HEK293 (cell line): ENCODE results near the gene B3GNT9.

Source experiments
- KLF1 ChIP-seq: fragments of 450-650 bp; formaldehyde crosslinking; IDR thresholded peaks from 2 replicates; pipeline ENCODE4 v1.5.1; 2016; ENCODE audit warnings: missing biosample characterization, missing genetic modification characterization
- KLF16 ChIP-seq: fragments of 450-650 bp; formaldehyde crosslinking; IDR thresholded peaks from 2 replicates; pipeline ENCODE4 v1.5.1; 2017; ENCODE audit warnings: missing biosample characterization, missing genetic modification characterization
- OVOL3 ChIP-seq: fragments of 450-650 bp; formaldehyde crosslinking; IDR thresholded peaks from 2 replicates; pipeline ENCODE4 v1.5.1; 2016; ENCODE audit warnings: missing biosample characterization, missing genetic modification characterization
- SP7 ChIP-seq: fragments of 450-650 bp; formaldehyde crosslinking; IDR thresholded peaks from 2 replicates; pipeline ENCODE4 v1.5.1; 2016; ENCODE audit warnings: missing biosample characterization, missing genetic modification characterization
- ZFHX2 ChIP-seq: fragments of 450-650 bp; formaldehyde crosslinking; conservative IDR thresholded peaks from 2 replicates; pipeline ENCODE4 v1.5.1; 2016; ENCODE audit warnings: missing biosample characterization, missing genetic modification characterization
- ZFP37 ChIP-seq: fragments of 450-650 bp; formaldehyde crosslinking; IDR thresholded peaks from 2 replicates; pipeline ENCODE4 v1.5.1; 2016; ENCODE audit warnings: missing biosample characterization, missing genetic modification characterization
- ZNF146 ChIP-seq: fragments of 450-650 bp; formaldehyde crosslinking; IDR thresholded peaks from 2 replicates; pipeline ENCODE4 v1.5.1; 2016; ENCODE audit warnings: missing biosample characterization, missing genetic modification characterization
- ZNF169 ChIP-seq: fragments of 450-650 bp; formaldehyde crosslinking; IDR thresholded peaks from 2 replicates; pipeline ENCODE4 v1.5.1; 2016; ENCODE audit warnings: missing biosample characterization, missing genetic modification characterization
- ZNF202 ChIP-seq: fragments of 450-650 bp; formaldehyde crosslinking; IDR thresholded peaks from 2 replicates; pipeline ENCODE4 v1.5.1; 2016; ENCODE audit warnings: missing biosample characterization, missing genetic modification characterization, borderline replicate concordance
- ZNF214 ChIP-seq: fragments of 450-650 bp; formaldehyde crosslinking; IDR thresholded peaks from 2 replicates; pipeline ENCODE4 v1.5.1; 2017; ENCODE audit warnings: missing biosample characterization, mild to moderate bottlenecking, missing genetic modification characterization, borderline replicate concordance
- ZNF23 ChIP-seq: fragments of 450-650 bp; formaldehyde crosslinking; IDR thresholded peaks from 2 replicates; pipeline ENCODE4 v1.5.1; 2016; ENCODE audit warnings: missing biosample characterization, missing genetic modification characterization, borderline replicate concordance
- ZNF248 ChIP-seq: fragments of 450-650 bp; formaldehyde crosslinking; IDR thresholded peaks from 2 replicates; pipeline ENCODE4 v1.5.1; 2017; ENCODE audit warnings: missing biosample characterization, missing genetic modification characterization
- ZNF274 ChIP-seq, 2 experiments: fragments of 200-500 bp in 1 of 2; fragments of 450-650 bp in 1 of 2; sonication (Bioruptor generic) in 1 of 2; formaldehyde crosslinking in 1 of 2; IDR thresholded peaks; 2 replicates each; pipeline versions ENCODE4 v1.5.1 to v1.6.1; 2014 to 2016; ENCODE audit warnings: borderline replicate concordance in 1 of 2, inconsistent platforms in 1 of 2, low read length in 1 of 2, missing biosample characterization in 1 of 2, missing genetic modification characterization in 1 of 2
- ZNF473 ChIP-seq: fragments of 450-650 bp; formaldehyde crosslinking; IDR thresholded peaks from 2 replicates; pipeline ENCODE4 v1.5.1; 2017; ENCODE audit warnings: missing biosample characterization, missing genetic modification characterization
- ZNF544 ChIP-seq: fragments of 450-650 bp; formaldehyde crosslinking; IDR thresholded peaks from 2 replicates; pipeline ENCODE4 v1.5.0; 2017; ENCODE audit warnings: missing biosample characterization, missing genetic modification characterization
- ZNF548 ChIP-seq: fragments of 450-650 bp; formaldehyde crosslinking; IDR thresholded peaks from 2 replicates; pipeline ENCODE4 v1.5.1; 2016; ENCODE audit warnings: missing biosample characterization, missing genetic modification characterization
- ZNF777 ChIP-seq: fragments of 450-650 bp; formaldehyde crosslinking; IDR thresholded peaks from 2 replicates; pipeline ENCODE4 v1.5.1; 2017; ENCODE audit warnings: missing biosample characterization, missing genetic modification characterization, borderline replicate concordance
- ZNF791 ChIP-seq: fragments of 450-650 bp; formaldehyde crosslinking; IDR thresholded peaks from 2 replicates; pipeline ENCODE4 v1.5.1; 2016; ENCODE audit warnings: missing biosample characterization, missing genetic modification characterization
- ZNF843 ChIP-seq: fragments of 450-650 bp; formaldehyde crosslinking; IDR thresholded peaks from 2 replicates; pipeline ENCODE4 v1.5.1; 2016; ENCODE audit warnings: missing biosample characterization, missing genetic modification characterization
- ZXDB ChIP-seq: fragments of 450-650 bp; formaldehyde crosslinking; IDR thresholded peaks from 2 replicates; pipeline ENCODE4 v1.5.1; 2016; ENCODE audit warnings: missing biosample characterization, missing genetic modification characterization
- TF ChIP-seq, protein P1 (sequence below): fragments of 450-650 bp; formaldehyde crosslinking; IDR thresholded peaks from 2 replicates; pipeline ENCODE4 v1.5.1; 2017; ENCODE audit warnings: missing biosample characterization, missing genetic modification characterization
- TF ChIP-seq, protein P2 (sequence below): fragments of 450-650 bp; formaldehyde crosslinking; IDR thresholded peaks from 2 replicates; pipeline ENCODE4 v1.5.1; 2016; ENCODE audit warnings: missing biosample characterization, missing genetic modification characterization
- TF ChIP-seq, protein P3 (sequence below): fragments of 450-650 bp; formaldehyde crosslinking; IDR thresholded peaks from 2 replicates; pipeline ENCODE4 v1.5.1; 2016; ENCODE audit warnings: missing biosample characterization, missing genetic modification characterization
- TF ChIP-seq, protein P4 (sequence below): fragments of 450-650 bp; formaldehyde crosslinking; IDR thresholded peaks from 2 replicates; pipeline ENCODE4 v1.5.1; 2016; ENCODE audit warnings: missing biosample characterization, missing genetic modification characterization
- TF ChIP-seq, protein P5 (sequence below): fragments of 450-650 bp; formaldehyde crosslinking; IDR thresholded peaks from 2 replicates; pipeline ENCODE4 v1.5.1; 2016; ENCODE audit warnings: missing biosample characterization, missing genetic modification characterization
- TF ChIP-seq, protein P6 (sequence below): fragments of 450-650 bp; formaldehyde crosslinking; IDR thresholded peaks from 2 replicates; pipeline ENCODE4 v1.5.1; 2016; ENCODE audit warnings: missing biosample characterization, missing genetic modification characterization
- TF ChIP-seq, protein P7 (sequence below): fragments of 450-650 bp; formaldehyde crosslinking; IDR thresholded peaks from 2 replicates; pipeline ENCODE4 v1.5.1; 2017; ENCODE audit warnings: missing biosample characterization, missing genetic modification characterization

B3GNT9 gene

DNA sequence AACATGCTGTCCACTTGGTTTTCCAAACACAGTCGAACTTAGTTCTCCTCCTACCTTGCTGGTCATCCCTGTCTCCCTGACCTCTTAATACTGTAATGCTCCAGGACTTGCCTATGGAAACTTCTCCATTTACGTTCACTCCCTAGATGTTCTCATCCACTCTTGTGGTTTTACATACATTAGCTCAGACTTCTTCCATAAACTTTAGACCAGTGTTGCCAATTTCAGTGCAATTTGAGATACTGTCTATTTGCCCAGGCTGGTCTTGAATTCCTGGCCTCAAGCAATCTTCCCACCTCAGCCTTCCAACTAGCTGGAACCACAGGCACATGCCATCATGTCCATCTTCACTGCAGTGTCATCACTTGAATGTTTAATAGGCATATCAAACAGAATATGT lies 31.5 kb upstream of the B3GNT9 start (continued):
- no peak for TF ChIP-seq KLF1 (tag by site-specific recombination)
- TF ChIP-seq ZFP37: no peak
- TF ChIP-seq ZNF202 (tag by site-specific recombination): no peak
- TF ChIP-seq ZNF777 (tag by site-specific recombination): no peak
- TF ChIP-seq SP7: 0 out of 2 replicates have a peak, but pooled peaks have one; percentile 16
- TF ChIP-seq ZNF274 (IDR thresholded peaks at IDR 0.05; ENCODE audit: low read length): no peak
- TF ChIP-seq ZNF274 (tag by site-specific recombination; IDR thresholded peaks at IDR 0.05; ENCODE audit: borderline replicate concordance): no peak
- TF ChIP-seq, protein P1, sequence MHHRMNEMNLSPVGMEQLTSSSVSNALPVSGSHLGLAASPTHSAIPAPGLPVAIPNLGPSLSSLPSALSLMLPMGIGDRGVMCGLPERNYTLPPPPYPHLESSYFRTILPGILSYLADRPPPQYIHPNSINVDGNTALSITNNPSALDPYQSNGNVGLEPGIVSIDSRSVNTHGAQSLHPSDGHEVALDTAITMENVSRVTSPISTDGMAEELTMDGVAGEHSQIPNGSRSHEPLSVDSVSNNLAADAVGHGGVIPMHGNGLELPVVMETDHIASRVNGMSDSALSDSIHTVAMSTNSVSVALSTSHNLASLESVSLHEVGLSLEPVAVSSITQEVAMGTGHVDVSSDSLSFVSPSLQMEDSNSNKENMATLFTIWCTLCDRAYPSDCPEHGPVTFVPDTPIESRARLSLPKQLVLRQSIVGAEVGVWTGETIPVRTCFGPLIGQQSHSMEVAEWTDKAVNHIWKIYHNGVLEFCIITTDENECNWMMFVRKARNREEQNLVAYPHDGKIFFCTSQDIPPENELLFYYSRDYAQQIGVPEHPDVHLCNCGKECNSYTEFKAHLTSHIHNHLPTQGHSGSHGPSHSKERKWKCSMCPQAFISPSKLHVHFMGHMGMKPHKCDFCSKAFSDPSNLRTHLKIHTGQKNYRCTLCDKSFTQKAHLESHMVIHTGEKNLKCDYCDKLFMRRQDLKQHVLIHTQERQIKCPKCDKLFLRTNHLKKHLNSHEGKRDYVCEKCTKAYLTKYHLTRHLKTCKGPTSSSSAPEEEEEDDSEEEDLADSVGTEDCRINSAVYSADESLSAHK (tag by site-specific recombination): no peak
- no peak for TF ChIP-seq ZNF23 (tag by site-specific recombination)
- TF ChIP-seq ZNF248 (tag by site-specific recombination): no peak
- no peak for TF ChIP-seq ZNF146 (tag by site-specific recombination)
- TF ChIP-seq, protein P2, sequence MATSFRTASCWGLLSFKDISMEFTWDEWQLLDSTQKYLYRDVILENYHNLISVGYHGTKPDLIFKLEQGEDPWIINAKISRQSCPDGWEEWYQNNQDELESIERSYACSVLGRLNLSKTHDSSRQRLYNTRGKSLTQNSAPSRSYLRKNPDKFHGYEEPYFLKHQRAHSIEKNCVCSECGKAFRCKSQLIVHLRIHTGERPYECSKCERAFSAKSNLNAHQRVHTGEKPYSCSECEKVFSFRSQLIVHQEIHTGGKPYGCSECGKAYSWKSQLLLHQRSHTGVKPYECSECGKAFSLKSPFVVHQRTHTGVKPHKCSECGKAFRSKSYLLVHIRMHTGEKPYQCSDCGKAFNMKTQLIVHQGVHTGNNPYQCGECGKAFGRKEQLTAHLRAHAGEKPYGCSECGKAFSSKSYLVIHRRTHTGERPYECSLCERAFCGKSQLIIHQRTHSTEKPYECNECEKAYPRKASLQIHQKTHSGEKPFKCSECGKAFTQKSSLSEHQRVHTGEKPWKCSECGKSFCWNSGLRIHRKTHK (tag by site-specific recombination): no peak
- TF ChIP-seq, protein P3, sequence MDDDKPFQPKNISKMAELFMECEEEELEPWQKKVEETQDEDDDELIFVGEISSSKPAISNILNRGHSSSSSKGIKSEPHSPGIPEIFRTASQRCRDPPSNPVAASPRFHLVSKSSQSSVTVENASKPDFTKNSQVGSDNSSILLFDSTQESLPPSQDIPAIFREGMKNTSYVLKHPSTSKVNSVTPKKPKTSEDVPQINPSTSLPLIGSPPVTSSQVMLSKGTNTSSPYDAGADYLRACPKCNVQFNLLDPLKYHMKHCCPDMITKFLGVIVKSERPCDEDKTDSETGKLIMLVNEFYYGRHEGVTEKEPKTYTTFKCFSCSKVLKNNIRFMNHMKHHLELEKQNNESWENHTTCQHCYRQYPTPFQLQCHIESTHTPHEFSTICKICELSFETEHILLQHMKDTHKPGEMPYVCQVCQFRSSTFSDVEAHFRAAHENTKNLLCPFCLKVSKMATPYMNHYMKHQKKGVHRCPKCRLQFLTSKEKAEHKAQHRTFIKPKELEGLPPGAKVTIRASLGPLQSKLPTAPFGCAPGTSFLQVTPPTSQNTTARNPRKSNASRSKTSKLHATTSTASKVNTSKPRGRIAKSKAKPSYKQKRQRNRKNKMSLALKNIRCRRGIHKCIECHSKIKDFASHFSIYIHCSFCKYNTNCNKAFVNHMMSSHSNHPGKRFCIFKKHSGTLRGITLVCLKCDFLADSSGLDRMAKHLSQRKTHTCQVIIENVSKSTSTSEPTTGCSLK (tag by site-specific recombination): no peak
- no peak for TF ChIP-seq ZNF791 (tag by site-specific recombination)
- TF ChIP-seq, protein P4, sequence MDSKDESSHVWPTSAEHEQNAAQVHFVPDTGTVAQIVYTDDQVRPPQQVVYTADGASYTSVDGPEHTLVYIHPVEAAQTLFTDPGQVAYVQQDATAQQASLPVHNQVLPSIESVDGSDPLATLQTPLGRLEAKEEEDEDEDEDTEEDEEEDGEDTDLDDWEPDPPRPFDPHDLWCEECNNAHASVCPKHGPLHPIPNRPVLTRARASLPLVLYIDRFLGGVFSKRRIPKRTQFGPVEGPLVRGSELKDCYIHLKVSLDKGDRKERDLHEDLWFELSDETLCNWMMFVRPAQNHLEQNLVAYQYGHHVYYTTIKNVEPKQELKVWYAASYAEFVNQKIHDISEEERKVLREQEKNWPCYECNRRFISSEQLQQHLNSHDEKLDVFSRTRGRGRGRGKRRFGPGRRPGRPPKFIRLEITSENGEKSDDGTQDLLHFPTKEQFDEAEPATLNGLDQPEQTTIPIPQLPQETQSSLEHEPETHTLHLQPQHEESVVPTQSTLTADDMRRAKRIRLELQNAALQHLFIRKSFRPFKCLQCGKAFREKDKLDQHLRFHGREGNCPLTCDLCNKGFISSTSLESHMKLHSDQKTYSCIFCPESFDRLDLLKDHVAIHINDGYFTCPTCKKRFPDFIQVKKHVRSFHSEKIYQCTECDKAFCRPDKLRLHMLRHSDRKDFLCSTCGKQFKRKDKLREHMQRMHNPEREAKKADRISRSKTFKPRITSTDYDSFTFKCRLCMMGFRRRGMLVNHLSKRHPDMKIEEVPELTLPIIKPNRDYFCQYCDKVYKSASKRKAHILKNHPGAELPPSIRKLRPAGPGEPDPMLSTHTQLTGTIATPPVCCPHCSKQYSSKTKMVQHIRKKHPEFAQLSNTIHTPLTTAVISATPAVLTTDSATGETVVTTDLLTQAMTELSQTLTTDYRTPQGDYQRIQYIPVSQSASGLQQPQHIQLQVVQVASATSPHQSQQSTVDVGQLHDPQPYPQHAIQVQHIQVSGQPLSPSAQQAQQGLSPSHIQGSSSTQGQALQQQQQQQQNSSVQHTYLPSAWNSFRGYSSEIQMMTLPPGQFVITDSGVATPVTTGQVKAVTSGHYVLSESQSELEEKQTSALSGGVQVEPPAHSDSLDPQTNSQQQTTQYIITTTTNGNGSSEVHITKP: peak; percentile 24; the same call in 1 of the 2 replicates
- no peak for TF ChIP-seq ZNF169
- TF ChIP-seq KLF16 (tag by site-specific recombination): no peak
- TF ChIP-seq ZNF214 (tag by site-specific recombination): no peak
- TF ChIP-seq, protein P5, sequence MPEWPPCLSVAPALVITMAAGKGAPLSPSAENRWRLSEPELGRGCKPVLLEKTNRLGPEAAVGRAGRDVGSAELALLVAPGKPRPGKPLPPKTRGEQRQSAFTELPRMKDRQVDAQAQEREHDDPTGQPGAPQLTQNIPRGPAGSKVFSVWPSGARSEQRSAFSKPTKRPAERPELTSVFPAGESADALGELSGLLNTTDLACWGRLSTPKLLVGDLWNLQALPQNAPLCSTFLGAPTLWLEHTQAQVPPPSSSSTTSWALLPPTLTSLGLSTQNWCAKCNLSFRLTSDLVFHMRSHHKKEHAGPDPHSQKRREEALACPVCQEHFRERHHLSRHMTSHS: no peak
- no peak for TF ChIP-seq ZNF544 (tag by site-specific recombination)
- no peak for TF ChIP-seq ZFHX2 (tag by site-specific recombination)
- 0 out of 2 replicates have a peak, but pooled peaks have one; percentile 16 for TF ChIP-seq ZNF843
- TF ChIP-seq, protein P6, sequence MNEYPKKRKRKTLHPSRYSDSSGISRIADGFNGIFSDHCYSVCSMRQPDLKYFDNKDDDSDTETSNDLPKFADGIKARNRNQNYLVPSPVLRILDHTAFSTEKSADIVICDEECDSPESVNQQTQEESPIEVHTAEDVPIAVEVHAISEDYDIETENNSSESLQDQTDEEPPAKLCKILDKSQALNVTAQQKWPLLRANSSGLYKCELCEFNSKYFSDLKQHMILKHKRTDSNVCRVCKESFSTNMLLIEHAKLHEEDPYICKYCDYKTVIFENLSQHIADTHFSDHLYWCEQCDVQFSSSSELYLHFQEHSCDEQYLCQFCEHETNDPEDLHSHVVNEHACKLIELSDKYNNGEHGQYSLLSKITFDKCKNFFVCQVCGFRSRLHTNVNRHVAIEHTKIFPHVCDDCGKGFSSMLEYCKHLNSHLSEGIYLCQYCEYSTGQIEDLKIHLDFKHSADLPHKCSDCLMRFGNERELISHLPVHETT (tag by site-specific recombination): no peak
- TF ChIP-seq OVOL3 (tag by site-specific recombination): no peak
- TF ChIP-seq ZNF548 (tag by site-specific recombination): no peak
- peak; percentile 28; the same call in 1 of the 2 replicates for TF ChIP-seq ZXDB (tag by site-specific recombination)
- TF ChIP-seq ZNF473 (tag by site-specific recombination): no peak
- TF ChIP-seq, protein P7, sequence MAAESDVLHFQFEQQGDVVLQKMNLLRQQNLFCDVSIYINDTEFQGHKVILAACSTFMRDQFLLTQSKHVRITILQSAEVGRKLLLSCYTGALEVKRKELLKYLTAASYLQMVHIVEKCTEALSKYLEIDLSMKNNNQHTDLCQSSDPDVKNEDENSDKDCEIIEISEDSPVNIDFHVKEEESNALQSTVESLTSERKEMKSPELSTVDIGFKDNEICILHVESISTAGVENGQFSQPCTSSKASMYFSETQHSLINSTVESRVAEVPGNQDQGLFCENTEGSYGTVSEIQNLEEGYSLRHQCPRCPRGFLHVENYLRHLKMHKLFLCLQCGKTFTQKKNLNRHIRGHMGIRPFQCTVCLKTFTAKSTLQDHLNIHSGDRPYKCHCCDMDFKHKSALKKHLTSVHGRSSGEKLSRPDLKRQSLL (tag by site-specific recombination): no peak
